DOHH2 (cell line): ENCODE measurements around the gene ARL4D.

ENCODE experiments used
- CTCF ChIP-seq: fragments of 200-600 bp; sonication (generic); IDR thresholded peaks from one replicate; pipeline ENCODE4 v1.5.1; 2014; ENCODE audit warnings: antibody characterized with exemption, mild to moderate bottlenecking, low read depth, low read length; ENCODE audit not compliant: poor library complexity, severe bottlenecking
- EZH2phosphoT487 ChIP-seq: fragments of 200-600 bp; sonication (generic); IDR thresholded peaks from 2 replicates; pipeline ENCODE4 v1.6.1; 2017; ENCODE audit warnings: borderline replicate concordance, mild to moderate bottlenecking, antibody characterized with exemption, low read length, moderate library complexity, mixed read lengths

DNA sequence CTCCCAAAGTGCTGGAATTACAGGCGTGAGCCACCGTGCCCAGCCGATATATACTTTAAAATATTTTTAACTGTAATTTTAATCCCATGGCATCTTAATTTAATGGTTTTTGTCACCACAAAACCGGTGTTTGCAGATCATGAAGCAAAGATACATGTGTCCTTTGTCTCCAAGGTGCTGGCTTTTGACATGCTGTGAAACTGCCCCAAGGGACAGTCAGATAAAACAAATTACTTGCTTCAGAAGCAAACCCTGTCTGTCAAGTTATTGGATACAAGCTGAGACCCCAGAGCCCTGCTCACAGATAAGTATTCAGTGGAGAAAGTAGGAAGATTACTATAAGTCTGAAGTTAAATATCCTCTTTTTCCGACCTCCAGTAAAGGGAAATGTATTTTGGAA, 39.8 kb downstream of the ARL4D start:
- TF ChIP-seq CTCF = no peak
- no peak for TF ChIP-seq EZH2phosphoT487
